HCT116 (cell line): ENCODE results near the gene UPF2. TPM values are rescaled to one million over a fixed set of nuclear protein-coding genes. Genes with fewer than 3 reads are reported as not detected.

ENCODE experiments used
- ATAC-seq: fragments of 200-7000 bp; cut with Tn5 transposase; 2 replicates; pipeline ENCODE4 v1.9.1; 2020; ENCODE audit warnings: mild to moderate bottlenecking, moderate library complexity
- BruUV-seq: library from RNA; stranded (reverse); fragments of 400-500 nt; replicated peaks from 2 replicates; lab custom pipeline; 2021; lab: Mats Ljungman, UMichigan
- CTCF ChIA-PET: fragments of 300-600 bp; sonication (Branson Sonifier 250); formaldehyde crosslinking; loops from one replicate; lab custom pipeline; 2021; ENCODE audit warnings: antibody characterized with exemption; lab: Charles Lee
- POLR2A ChIA-PET: fragments of 300-600, 350-600 bp; sonication (Branson Sonifier 250); formaldehyde crosslinking; loops from one replicate; lab custom pipeline; 2021; ENCODE audit warnings: antibody characterized with exemption; lab: Charles Lee
- RAD21 ChIA-PET, 2 experiments: fragments of 300-600 bp; sonication (Branson Sonifier 250); formaldehyde crosslinking; loops; one replicate each; lab custom pipeline; 2023; ENCODE audit warnings: low total read pairs in 2 of 2; ENCODE audit not compliant: uncharacterized antibody in 2 of 2, unreplicated experiment in 2 of 2, low non-redundant PET in 1 of 2; lab: Charles Lee
- DNase-seq: peaks from one replicate; pipeline ENCODE4 v3.0.0-alpha.2; 2010; ENCODE audit warnings: low read depth, low spot score
- H2AFZ ChIP-seq: fragments of 200-600 bp; shearing (Covaris generic), sonication (generic); 2 replicates; pipeline ENCODE4 v1.6.1; 2017; ENCODE audit warnings: low read depth, mixed run types, mixed read lengths, antibody characterized with exemption, low read length; ENCODE audit not compliant: poor library complexity, severe bottlenecking
- H3K27ac ChIP-seq: 2 replicates; pipeline ENCODE4 v1.5.1; 2012; ENCODE audit warnings: low read depth, low read length
- H3K27me3 ChIP-seq: fragments of 200-600 bp; sonication (generic); 2 replicates; pipeline ENCODE4 v1.6.1; 2016; ENCODE audit warnings: mixed run types, low read length, mixed read lengths; ENCODE audit not compliant: insufficient read depth
- H3K36me3 ChIP-seq, 2 experiments: fragments of 200-500 bp in 1 of 2; fragments of 200-600 bp in 1 of 2; sonication (Bioruptor generic) in 1 of 2; sonication (generic) in 1 of 2; 2 replicates each; pipeline versions ENCODE4 v1.5.1 to v1.6.1; 2014 to 2016; ENCODE audit warnings: low read length in 2 of 2, inconsistent platforms in 1 of 2, mixed read lengths in 1 of 2, mixed run types in 1 of 2; ENCODE audit not compliant: insufficient read depth in 2 of 2, control insufficient read depth in 1 of 2
- H3K4me1 ChIP-seq, 2 experiments: fragments of 200-600 bp in 1 of 2; sonication (generic) in 1 of 2; 2 replicates each; pipeline versions ENCODE4 v1.5.1 to v1.6.1; 2012 to 2017; ENCODE audit warnings: low read length in 2 of 2, inconsistent platforms in 1 of 2, mild to moderate bottlenecking in 1 of 2, mixed read lengths in 1 of 2, mixed run types in 1 of 2, moderate library complexity in 1 of 2; ENCODE audit not compliant: insufficient read depth in 2 of 2, control insufficient read depth in 1 of 2
- H3K4me2 ChIP-seq: fragments of 200-600 bp; sonication (generic); 2 replicates; pipeline ENCODE4 v1.6.1; 2017; ENCODE audit warnings: mixed run types, low read length, mixed read lengths
- H3K4me3 ChIP-seq, 2 experiments: fragments of 200-600 bp in 1 of 2; sonication (generic) in 1 of 2; replicated peaks in 1 of 2; 2 replicates each; pipeline ENCODE4 v1.5.1; 2011 to 2016; ENCODE audit warnings: low read length in 2 of 2, control low read depth in 1 of 2, low read depth in 1 of 2, mild to moderate bottlenecking in 1 of 2, mixed read lengths in 1 of 2, mixed run types in 1 of 2
- H3K79me2 ChIP-seq: fragments of 200-600 bp; sonication (generic); 2 replicates; pipeline ENCODE4 v1.6.1; 2017; ENCODE audit warnings: mild to moderate bottlenecking, mixed run types, low read length, moderate library complexity, mixed read lengths; ENCODE audit not compliant: insufficient read depth
- H3K9ac ChIP-seq: fragments of 200-600 bp; sonication (generic); 2 replicates; pipeline ENCODE4 v1.6.1; 2016; ENCODE audit warnings: low read length, mixed read lengths
- H3K9me2 ChIP-seq: fragments of 200-600 bp; sonication (generic), shearing (Covaris generic); 2 replicates; pipeline ENCODE4 v1.6.1; 2017; ENCODE audit warnings: mixed run types, mild to moderate bottlenecking, moderate library complexity; ENCODE audit not compliant: insufficient read depth
- H3K9me3 ChIP-seq, 2 experiments: fragments of 200-500 bp in 1 of 2; fragments of 200-600 bp in 1 of 2; sonication (Bioruptor generic) in 1 of 2; sonication (generic) in 1 of 2; 2 replicates each; pipeline ENCODE4 v1.6.1; 2014 to 2017; ENCODE audit warnings: low read length in 2 of 2, mixed read lengths in 2 of 2, inconsistent platforms in 1 of 2, low read depth in 1 of 2, mild to moderate bottlenecking in 1 of 2, mixed run types in 1 of 2, moderate library complexity in 1 of 2; ENCODE audit not compliant: control insufficient read depth in 1 of 2, insufficient read depth in 1 of 2
- H4K20me1 ChIP-seq: fragments of 200-600 bp; sonication (generic), shearing (Covaris generic); 2 replicates; pipeline ENCODE4 v1.6.1; 2017; ENCODE audit warnings: mixed run types, mild to moderate bottlenecking, moderate library complexity; ENCODE audit not compliant: insufficient read depth
- CBX3 ChIP-seq: IDR thresholded peaks from 2 replicates; pipeline ENCODE4 v1.6.1; 2012; ENCODE audit warnings: low read depth
- EGR1 ChIP-seq: IDR thresholded peaks from 2 replicates; pipeline ENCODE4 v1.6.1; 2012; ENCODE audit warnings: low read depth
- FOSL1 ChIP-seq: IDR thresholded peaks from 2 replicates; pipeline ENCODE4 v1.6.1; 2012; ENCODE audit warnings: low read depth
- JUND ChIP-seq: IDR thresholded peaks from 2 replicates; pipeline ENCODE4 v1.6.1; 2012
- POLR2A ChIP-seq: IDR thresholded peaks from 2 replicates; pipeline ENCODE4 v1.7.0; 2011; ENCODE audit warnings: borderline replicate concordance; ENCODE audit not compliant: insufficient read depth, insufficient read length; ENCODE audit errors: extremely low read depth
- SP1 ChIP-seq: IDR thresholded peaks from 2 replicates; pipeline ENCODE4 v1.6.1; 2012; ENCODE audit warnings: low read depth
- TCF7L2 ChIP-seq: IDR thresholded peaks from 2 replicates; pipeline ENCODE4 v1.7.0; 2011; ENCODE audit warnings: borderline replicate concordance, inconsistent platforms; ENCODE audit not compliant: insufficient read depth, insufficient read length; ENCODE audit errors: extremely low read depth
- YY1 ChIP-seq: IDR thresholded peaks from 2 replicates; pipeline ENCODE4 v1.6.1; 2011; ENCODE audit warnings: low read length, low read depth, moderate library complexity, mild to moderate bottlenecking; ENCODE audit not compliant: insufficient replicate concordance; ENCODE audit errors: extremely low read depth
- intact Hi-C: fragments of 100-400 bp; cut with micrococcal nuclease; formaldehyde crosslinking; loops from 2 replicates; pipeline ENCODE4 v1.10.0; 2022
- total RNA-seq: library from RNA; stranded (reverse); gene quantifications from one replicate; pipeline ENCODE4 v1.2.1, GENCODE V29; 2021; ENCODE audit not compliant: unreplicated experiment
- TF ChIP-seq, protein P1 (sequence below): IDR thresholded peaks from 2 replicates; pipeline ENCODE4 v1.6.1; 2012; ENCODE audit warnings: low read depth
- TF ChIP-seq, protein P2 (sequence below): IDR thresholded peaks from 2 replicates; pipeline ENCODE4 v1.6.1; 2012

UPF2 gene
- total RNA-seq, 1 experiment from 2014 or later, result 27.3 TPM

DNA sequence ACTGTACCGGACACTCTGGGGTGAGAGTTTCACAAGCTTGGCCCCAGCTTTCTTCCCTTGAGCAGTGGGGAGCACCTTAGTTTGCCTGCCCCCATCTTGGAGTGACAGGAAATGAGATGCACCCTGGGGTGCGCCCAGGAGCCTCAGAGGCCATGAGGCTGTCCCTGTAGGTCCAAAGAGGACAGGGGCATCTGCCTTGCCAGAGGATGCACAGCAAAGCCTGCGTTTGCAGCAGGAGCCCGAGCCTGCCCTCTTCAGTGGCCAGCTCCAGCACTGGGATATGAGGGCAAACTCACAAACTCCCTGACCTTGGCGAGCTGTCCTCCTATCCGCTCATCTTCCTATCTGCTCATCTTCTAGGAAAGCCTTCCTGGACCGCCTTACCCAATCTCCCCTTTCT is 140.0 kb downstream of the UPF2 start:
- Histone ChIP-seq H3K9me2 (no peaks in the 10 kb centered on the region), H3K27ac (no peak overlapping the region), H2AFZ (no peak overlapping the region), H3K79me2 (no peaks in the 10 kb centered on the region), H4K20me1 (no peaks in the 10 kb centered on the region), H3K4me3 (no peak overlapping the region), H3K9me3 (no peaks in the 10 kb centered on the region), H3K36me3 (no peaks in the 10 kb centered on the region), H3K4me1 (peaks cover 15 to 61% of the 10 kb centered on the region in 2 experiments), H3K4me2 (no peak overlapping the region), H3K9ac (no peak overlapping the region), H3K27me3 (no peaks in the 10 kb centered on the region)
- DNase-seq (no peak), ATAC-seq (no peak)
- ChIA-PET RAD21 (no interaction called here), POLR2A (no interaction called here), CTCF (no interaction called here)
- no TSS peak for BruUV-seq
- intact Hi-C loops, result no loop called here
- TF ChIP-seq TCF7L2, result no peak
- TF ChIP-seq JUND, result no peak
- TF ChIP-seq YY1, result no peak
- no peak for TF ChIP-seq SP1
- TF ChIP-seq FOSL1, result no peak
- no peak for TF ChIP-seq EGR1

DNA sequence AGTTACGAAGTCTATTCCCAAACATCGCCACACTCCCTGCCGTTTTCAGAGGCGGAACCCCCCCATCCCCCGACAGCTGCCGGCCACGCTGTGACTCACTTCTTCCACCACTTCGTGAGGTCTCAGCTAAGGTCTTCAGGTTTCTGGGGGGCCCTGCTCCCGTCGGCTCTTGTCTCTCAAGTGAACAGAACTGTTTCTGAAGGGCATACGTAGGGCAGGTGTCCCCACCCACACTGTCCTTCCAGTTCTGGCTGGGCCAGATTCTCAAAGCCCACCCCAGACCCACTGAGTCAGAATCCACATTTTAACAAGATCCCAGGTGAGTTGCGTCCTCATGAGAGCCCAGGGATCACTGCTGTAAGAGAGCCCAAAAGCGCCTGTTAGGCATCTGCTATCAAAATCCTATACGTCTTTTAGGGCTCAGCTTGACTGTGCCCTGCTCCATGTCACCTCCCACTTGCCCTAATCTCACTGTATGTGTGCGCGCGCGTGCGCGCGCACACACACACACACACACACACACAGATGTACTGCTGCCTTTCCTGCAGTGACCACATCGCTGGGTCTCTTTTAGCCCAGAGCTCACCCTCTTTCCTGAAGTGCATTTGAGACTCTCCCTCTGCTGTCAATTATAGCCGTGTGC is 140.7 kb downstream of the UPF2 start:
- ATAC-seq (no peak), DNase-seq (no peak)
- H3K9me2 ChIP-seq, result no peaks in the 10 kb centered on the region
- ChIA-PET CTCF (no interaction called here), POLR2A (no interaction called here), RAD21 (no interaction called here)
- no peak overlapping the region for H3K4me3 ChIP-seq
- no peaks in the 10 kb centered on the region for H4K20me1 ChIP-seq
- H3K9ac ChIP-seq, result peak overlapping the region; percentile 37
- H3K27me3 ChIP-seq, result no peaks in the 10 kb centered on the region
- H3K4me1 ChIP-seq, result peaks cover 15 to 68% of the 10 kb centered on the region in 2 experiments
- no peaks in the 10 kb centered on the region for H3K9me3 ChIP-seq
- intact Hi-C loops, result no loop called here
- no peaks in the 10 kb centered on the region for H3K79me2 ChIP-seq
- BruUV-seq, result no TSS peak
- TF ChIP-seq POLR2A (no peak), SP1 (no peak), CBX3 (no peak), FOSL1 (no peak)
- TF ChIP-seq, protein P1, sequence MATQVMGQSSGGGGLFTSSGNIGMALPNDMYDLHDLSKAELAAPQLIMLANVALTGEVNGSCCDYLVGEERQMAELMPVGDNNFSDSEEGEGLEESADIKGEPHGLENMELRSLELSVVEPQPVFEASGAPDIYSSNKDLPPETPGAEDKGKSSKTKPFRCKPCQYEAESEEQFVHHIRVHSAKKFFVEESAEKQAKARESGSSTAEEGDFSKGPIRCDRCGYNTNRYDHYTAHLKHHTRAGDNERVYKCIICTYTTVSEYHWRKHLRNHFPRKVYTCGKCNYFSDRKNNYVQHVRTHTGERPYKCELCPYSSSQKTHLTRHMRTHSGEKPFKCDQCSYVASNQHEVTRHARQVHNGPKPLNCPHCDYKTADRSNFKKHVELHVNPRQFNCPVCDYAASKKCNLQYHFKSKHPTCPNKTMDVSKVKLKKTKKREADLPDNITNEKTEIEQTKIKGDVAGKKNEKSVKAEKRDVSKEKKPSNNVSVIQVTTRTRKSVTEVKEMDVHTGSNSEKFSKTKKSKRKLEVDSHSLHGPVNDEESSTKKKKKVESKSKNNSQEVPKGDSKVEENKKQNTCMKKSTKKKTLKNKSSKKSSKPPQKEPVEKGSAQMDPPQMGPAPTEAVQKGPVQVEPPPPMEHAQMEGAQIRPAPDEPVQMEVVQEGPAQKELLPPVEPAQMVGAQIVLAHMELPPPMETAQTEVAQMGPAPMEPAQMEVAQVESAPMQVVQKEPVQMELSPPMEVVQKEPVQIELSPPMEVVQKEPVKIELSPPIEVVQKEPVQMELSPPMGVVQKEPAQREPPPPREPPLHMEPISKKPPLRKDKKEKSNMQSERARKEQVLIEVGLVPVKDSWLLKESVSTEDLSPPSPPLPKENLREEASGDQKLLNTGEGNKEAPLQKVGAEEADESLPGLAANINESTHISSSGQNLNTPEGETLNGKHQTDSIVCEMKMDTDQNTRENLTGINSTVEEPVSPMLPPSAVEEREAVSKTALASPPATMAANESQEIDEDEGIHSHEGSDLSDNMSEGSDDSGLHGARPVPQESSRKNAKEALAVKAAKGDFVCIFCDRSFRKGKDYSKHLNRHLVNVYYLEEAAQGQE, result no peak
- TF ChIP-seq, protein P2, sequence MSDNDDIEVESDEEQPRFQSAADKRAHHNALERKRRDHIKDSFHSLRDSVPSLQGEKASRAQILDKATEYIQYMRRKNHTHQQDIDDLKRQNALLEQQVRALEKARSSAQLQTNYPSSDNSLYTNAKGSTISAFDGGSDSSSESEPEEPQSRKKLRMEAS, result peak; percentile 0; the same call in 1 of the 2 replicates
- peak overlapping the region; percentile 32 for H2AFZ ChIP-seq
- peak overlapping the region; percentile 49 for H3K4me2 ChIP-seq
- no peaks in the 10 kb centered on the region for H3K36me3 ChIP-seq
- no peak overlapping the region for H3K27ac ChIP-seq
